OCI-M1 (cell line): ENCODE measurements around the gene ZBED4.

Experiments used
- DNase-seq: peaks from one replicate; lab custom pipeline; 2025; lab: John Stamatoyannopoulos, UW

The ZBED4 gene

DNA sequence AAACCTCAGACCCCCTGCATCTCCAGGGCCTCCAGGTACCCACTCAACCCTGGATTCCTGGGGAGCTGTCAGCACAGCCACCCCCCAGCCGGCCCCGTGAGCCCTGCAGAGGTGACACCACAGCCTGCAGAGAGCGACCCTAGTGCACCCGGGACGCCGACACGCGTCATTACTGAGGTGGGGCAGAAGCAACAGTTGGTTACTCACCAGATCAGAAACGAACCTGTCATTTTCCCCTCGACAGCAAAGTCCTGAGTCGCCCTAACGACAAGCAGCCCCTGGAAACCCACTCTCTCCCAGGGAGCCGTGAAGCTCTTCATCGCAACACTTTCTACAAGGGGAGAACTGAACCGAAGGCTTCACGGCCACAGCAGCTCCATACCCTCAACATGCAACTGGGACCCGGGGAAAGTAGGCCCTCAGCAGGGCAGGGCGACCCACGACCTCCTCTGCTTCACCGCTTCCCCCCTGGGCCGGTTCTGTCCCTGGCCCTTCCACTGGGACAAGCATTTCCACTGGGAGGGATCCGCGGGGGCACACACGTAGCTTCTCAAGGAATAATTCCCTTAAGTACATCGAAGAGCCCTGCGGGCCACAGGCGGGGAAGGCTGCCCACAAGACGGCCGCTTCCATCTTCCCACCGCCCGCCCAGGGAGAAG, 27.6 kb upstream of the ZBED4 start:
- DNase-seq: peak; percentile 50

DNA sequence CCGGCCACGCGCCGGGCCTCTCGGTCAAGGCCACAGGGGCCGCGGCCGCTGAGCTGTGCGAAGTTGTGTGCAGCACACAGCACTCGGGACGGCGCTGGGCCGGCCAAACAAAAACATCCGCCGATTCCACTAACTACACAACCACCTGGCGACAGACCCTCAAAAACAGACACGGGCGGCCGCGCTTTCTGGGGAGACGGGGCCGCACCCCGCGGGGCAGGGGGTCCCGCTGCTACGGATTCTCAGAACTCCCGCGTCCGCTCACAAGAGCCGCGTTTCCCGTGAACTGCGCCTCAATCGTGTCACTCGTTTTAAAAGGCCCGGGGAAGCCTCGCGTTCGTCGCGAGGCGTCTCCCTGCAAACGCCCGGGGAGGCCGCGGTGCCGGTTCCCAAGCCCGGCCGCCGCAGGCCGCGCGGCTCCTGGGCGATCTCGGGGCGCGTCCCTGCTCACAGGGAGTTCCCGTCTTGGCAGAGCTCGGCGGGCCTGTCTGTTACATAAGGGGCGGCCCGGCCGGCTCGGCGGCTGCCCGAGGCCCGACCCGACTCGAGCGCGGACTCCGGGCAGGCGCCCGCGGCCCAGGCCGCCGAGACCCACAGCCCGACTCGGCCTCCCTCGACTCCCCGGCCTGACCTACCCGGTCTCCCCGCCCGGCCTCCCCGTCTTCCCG, 26.9 kb upstream of the ZBED4 start:
- peak; percentile 44 for DNase-seq

DNA sequence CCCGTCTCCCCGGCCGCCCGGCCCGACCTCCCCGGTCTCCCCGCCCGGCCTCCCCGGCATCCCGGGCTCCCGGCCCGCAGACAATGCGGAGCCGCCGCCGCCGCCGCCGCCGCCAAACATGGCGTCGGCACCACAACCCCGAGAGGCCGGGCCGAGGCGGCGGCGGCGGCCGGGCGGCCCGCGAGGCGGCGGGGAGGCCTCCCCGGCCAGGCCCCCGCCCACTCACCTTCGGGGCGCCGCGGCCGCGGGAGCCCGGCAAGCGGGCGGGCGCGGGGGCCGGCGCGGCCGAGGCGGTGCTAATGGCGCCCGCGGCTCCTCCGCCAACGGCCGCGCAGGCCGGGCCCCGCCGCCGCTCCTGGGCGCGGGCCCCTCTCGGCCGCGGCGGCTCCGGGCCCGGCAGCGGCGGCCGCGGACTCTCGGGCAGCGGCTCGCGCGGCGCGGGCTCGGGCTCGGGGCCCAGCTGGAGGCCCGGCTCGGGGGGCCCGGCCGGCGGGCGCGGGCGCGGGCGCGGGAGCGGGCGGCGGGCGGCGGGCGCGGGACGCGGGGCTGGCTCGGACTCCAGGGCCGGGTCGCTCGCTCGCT, 26.3 kb upstream of the ZBED4 start:
- peak; percentile 38 for DNase-seq

DNA sequence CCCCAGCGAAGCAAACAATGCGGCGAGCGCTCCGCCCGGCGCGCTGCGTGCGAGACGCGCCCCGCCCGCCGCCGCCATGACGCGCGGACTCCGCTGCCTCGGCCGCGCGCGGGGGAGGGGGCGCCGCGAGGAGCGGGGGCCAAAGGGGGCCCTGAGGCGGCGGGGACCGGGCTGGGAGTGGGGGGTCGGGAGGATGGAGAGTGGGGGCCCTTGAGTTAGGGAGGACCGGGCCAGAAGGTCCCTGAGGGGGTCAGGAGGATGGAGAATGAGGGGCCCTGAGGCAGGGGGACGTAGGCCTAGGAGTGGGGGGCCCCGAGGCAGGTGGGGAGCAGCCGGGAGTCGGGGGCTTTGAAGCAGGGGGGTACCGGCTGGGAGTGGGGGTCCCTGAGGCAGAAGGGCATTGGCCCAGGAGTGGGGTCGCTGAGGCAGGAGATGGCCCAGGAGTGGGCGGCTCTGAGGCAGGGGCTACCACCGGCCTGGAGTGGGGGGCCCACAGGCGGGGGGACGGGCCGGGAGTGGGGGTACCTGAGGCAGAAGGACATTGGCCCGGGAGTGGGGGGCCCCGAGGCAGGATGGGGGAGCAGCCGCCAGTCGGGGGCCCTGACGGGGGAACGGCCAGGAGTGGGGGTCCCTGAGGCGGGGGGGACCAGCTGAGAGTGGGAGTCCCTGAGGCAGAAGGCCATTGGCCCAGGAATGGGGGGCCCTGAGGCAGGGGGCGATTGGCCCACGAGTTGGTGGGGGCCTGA, 25.6 kb upstream of the ZBED4 start, which contains the start of gene BRD1:
BRD1 (minus strand) TSS at position 21 of the 746 bp plus-strand sequence. CDS start 3,556 bp downstream, outside the sequence.
- DNase-seq: peak; percentile 62

DNA sequence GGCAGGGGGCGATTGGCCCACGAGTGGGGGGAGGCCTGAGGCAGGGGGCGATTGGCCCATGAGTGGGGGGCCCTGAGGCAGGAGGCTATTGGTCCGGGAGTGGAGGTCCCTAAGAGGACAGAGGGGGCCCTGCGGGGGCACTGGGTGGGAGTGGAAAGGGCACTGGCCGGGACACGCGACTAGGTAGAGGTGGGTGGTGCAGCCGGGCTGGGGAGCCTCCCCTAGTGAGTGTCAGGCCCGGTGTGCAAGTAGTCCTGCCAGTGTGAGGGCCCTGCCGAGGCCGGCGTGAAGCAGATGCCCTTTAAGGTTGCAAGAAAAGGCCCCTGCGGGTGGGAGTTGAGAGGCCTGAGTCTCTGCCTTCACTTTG, 25.1 kb upstream of the ZBED4 start:
- no peak for DNase-seq

DNA sequence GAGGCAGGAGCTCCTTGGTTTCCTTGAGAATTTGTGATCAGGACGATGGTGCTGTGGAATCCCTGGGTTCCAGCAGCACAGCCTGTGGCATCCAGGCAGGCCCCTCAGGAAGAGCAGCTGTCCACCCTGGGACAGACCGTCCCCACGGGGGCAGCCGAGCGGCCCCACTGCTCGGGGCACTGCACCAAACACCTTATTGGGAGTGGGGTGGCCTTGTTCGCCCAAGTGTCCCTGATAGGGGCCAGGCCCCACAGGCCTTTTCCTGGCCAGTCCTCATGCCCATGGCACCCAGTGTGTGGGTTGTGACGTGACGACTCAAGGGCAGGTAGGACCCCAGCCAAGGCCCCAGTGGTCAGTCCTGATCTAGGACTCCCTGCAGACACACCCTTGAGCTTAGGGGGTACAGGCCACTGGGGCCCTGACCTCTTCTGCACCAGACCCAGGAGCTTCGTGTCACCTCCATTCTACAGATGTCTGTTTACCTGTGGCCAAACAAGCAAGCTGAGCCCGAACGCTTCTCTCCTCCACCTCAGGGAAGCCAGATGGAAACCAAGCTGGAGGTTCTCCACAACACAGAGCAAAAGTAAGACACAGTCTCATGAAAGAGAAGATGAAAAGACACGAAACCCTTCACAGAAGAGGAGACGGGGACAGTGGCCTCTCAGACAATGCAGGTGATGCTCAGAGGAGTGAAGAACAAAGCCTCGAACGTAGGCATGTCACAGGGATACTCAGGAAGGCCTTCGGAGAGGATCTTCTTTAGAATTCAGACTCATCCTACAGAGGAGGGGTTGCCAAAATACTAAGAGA, 24.4 kb upstream of the ZBED4 start:
- no peak for DNase-seq

DNA sequence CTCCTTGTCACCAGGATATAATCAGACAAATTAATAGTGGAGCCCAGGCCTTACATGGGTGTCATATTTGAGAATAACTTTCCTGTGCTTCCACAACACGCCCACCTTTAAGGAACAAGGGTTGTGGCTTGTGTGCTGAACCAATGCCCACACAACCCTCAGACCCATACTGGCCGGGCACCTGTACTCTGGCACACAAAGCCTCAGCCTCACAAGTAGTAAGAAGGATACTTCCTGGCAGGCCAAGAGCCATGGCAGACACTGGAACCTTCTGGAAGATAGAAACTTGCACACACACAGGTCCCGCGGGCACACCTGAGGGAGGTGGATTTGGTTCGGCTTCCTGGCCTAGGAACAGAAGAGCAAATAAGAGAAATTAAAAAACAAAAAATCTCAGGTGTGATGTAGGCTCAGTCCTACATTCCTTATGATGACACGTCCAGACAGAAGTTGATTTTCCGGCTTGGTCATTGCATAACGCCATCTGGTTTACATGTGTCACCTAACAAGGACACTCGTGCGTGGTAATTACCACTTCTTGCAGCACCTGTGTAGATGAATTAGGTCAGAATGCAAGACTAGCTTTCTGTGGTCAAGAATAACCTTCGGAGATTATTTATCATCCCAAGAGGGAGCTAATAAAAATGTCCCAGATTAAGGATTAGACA, 20.2 kb upstream of the ZBED4 start:
- no peak for DNase-seq

DNA sequence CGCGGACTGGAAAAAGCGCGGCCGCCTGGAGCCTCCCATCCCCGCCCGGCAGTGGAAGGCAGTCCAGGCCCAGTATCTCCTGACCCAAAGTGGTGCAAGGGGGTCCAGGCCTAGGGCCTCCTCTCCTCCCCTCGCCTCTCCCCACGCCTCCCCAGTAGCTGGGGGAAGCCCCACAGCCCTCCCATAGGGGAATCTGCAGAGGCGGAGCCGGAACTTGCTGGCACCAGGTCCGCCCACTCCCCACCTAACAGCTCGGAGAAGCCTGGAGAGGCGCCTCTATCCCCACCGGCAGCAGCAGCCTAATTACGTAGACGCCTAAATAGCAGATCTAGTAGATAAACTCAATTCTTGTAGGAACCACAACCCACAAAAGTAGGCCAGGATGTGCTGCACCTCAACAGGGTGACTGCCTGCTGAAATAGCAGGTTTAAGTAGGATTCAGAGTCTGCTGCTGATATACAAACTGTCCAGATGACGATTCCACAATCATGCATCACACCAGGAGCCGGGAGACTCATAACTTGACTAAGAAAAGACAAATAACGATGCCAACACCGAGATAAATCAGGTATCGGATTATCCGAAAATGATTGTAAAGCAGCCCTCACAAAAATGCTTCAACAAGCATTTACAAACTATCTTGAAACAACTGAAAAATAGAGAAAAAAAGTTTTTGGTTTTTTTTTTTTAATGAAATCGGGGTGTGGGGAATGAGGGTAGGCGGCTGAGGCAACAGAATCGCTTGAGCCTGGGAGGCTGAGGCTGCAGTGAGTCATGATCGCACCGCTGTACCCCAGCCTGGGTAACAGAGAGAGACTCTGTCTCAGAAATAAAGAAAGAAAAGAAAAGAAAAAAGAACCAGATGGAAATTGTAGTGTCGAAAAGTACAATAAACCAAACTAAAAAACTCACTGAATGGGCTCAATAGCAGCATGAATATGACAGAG, 14.6 kb upstream of the ZBED4 start:
- DNase-seq: no peak

DNA sequence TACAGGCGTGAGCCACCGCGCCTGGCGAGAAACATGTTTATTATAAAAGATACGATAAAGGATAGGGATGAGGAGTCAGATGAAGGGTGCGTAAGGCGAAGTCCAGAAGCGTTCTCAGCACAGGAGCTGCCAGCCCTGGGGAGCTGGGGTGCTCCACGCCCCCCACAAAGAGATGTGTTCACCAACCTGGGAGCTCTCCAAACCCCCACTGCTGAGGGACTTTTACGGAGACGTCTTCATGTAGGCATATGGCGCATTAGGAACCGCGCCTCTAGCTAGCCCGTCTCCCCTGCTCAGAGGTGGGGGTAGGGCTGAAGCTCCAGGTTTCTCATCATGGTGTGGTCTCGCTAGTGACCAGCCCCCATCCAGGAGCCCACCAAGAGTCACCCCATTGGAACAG, 8.4 kb upstream of the ZBED4 start:
- DNase-seq: no peak

DNA sequence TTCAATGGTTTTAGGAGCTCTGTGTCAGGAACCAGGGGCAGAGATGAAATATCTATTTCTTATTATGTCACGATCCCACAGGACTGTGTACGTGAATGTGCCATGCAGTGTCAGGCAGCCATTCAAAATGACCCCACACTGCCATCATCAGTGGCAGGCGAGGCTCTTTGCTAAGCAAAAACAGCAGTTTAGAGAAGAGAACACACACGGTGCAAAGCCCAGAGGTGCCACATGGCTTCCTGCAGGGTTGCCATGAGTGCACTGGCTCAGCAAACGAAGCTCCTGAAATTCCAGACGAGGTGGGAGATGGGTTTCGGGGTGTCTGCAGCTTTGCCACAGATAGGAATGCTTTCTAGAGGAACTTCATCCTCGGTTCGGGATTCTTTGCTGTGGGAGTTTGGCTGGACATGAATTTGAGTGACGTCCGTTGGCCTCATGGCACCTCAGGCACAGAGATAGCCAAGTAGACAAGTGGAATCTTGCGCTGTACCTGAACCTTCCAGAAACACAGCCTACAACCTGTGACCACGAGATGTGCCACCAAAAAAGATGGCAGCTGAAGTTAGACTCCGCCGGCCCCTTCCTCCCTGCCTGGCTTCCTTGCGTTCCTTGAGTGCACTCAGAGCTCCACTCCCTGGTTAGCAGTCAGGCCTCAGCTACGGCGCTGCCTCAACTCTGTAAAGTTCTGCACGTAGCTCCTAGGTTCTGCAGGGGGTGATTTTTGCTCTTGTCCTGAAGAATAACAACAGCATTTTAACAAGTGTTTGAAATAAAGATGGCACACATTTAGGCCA, 7.8 kb upstream of the ZBED4 start:
- no peak for DNase-seq

DNA sequence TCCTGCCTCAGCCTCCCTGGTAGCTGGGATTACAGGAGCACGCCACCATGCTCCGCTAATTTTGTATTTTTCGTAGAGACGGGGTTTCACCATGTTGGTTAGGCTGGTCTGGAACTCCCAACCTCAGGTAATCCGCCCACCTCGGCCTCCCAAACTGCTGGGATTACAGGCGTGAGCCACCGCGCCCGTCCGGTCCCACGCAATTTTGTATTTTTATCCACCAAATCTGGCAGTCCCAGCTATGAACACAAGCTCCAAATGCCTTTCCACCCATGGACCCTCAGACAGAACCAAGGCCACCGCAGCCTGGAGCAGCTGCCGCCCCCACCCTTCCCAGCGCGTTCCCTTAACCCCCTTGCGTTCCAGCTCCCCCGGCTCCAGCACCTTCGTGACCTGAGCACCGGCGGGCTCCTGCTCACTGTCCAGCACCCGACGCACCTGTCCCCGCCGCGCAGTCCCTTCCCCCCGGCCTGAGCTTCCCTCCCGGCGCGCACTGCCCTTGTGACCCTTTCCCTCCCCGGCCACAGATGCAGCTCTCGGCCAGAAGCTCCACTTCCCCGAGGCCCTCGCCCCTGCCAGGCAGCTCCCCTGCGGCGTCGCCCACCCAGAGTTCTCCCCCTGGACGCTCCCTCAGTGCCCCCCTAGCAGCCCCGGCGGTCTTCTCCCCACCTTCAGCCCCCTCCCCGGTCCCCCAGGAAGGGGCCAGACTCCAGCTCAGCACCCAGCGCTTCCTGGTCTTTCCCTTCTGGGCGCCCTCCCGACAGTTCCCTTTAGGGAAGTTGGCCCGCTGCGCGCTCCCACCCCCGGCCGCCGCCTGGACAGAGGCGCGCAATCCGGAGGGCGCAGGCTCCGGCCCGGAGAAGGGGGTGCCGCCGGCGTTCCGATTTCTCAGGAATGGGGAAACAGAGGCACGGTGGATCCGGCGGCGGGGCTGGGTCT, 5.6 kb upstream of the ZBED4 start:
- DNase-seq: no peak

DNA sequence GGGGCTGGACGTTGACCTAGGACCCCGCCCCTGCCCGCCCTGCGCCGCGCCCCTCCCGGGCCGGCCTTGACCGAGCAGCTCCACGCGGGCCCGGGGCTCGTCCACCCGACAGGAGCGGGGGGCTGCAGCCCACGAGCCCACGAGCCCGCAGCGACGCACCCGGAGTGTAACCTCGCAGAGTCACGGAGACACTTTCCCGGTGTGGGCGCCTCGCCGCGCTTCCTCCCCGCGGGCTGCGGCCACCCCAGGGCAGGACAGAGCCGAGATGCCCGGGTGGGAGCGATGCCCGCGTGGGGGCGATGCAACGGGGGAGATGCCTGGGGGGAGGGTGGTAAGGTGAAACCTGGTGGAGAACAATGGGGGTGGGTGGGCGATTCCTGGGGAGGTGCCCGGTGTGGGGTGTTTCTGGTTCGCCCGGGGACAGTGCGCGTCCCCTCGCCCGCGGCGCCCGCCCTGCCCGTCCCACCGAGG, 4.9 kb upstream of the ZBED4 start:
- DNase-seq: no peak

DNA sequence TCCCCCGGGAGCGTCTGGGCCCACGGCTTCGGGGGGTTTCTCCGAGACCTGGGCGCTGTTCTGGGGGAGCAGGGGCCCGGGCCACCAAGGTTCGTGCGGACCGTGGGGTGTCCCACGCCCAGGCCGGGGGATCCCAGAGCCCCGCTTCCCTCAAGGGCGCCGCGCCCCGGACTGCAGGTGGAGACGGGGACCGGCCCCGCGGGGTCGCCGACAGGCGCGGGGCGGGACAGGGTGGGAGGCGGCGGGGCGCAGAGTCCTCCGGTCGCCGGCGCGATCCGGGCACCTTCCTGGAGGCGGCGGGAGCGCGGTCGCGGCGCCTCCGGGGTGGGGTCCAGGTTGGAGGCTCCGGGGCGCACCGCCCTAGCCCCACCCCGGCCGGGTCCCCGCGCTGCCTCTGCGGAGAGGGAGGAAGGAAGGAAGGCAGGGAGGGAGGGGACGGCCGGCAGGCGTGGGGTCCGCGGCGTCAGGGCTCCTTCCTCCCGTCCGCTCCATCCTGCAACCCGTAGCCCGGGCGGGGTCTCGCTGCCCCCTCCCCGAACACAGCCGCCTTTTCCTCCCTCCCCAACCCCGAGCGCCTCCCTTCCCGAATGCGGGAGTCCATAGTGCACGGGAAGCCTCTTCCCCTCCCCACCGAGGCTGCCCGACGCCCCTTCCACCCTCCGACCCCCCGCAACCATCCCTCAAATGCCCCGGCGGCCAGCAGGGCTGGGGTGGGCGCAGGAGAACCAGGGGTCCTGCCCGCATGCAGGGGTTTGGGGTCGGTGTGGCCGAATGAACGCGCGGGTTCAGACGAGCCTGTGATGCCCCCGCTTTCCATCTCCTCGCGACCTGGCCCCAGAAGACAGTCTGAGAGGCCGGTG, 4.3 kb upstream of the ZBED4 start:
- no peak for DNase-seq

DNA sequence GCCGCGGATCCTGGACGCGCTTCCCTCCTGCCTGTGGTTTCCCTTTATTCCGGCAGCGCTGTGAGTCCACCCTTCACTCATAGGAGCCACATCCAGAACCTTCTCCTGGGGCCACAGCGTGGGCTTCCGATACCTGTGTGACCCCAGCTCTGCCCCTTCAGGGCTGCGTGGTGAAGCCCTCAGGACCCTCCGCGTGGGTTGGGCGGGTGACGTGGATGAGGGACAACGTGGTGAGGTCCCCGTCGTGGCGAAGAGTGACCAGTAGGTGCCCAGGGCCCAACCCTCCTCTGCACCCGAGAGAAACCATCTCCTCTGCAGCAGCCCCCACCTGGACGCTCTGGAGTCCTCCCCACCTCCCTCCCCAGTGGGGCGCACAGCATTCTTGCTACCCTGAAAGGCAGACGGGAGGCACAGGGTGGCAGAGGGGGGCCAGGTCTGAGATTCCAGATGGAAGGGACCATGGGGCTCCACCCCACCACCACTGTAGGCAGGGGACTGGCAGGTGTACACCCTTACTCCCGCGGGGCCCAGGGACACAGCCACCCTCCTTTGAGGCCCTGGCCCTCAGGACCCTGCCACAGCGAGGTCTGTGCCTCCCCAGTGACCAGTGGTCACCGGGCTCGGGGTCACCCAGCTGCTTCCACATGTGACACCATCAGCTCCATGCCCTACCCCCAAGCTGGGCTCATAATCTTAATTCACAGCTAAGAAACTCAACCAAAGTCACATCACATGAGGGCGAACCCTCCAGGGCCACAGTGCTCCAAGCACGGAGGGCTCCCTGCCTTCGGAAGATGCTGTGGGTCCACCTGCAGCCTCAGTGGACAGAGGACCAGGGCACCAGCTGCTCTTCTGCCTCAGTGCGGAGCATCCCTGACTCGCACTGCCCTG, 3.4 kb upstream of the ZBED4 start:
- no peak for DNase-seq

DNA sequence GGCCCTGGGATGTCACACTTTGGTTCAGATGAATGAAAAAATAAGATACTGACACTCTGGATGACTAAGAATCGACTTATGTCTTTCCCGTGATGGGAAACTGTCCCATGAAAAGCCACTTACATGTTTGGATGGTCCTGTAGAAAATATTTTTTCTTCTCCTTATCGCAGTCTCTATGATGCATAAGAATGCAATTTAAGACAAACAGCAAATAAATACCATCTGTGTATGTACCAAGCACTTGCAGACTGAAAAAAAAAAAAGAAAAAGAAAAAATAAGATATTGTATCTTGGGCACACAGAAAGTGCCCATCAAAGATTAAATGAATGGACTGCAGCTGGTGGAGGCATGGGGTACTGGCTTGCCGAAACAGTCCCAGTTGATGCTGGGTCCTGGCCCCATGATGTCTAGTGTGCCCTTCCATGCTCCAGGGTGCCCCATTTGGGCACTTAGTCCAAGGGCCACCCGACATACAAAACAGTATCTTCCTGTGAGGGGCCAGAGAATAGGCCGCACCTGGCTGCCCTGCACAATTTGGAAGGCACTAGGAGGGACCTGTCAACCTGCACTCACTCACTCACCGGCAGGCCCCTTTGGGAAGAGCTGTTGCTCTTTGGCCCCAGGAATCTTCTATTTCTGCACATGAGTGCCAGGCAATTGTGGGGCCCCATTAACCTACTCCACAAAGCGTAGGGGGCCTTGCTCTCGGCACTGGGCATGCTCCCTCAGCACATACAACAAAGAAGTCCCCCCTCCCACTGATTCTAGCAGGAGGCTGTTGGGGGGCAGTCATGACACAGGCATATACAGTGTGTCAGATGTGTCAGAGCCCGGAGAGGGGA, 2.5 kb upstream of the ZBED4 start:
- DNase-seq: no peak
